ENCODE data around the gene CASP1.
"Not testable (repeated sequence)": the region's sequence is repeated elsewhere in the genome, so short reads cannot be mapped to it uniquely, and the experiment has no call there.

CASP1 gene

DNA sequence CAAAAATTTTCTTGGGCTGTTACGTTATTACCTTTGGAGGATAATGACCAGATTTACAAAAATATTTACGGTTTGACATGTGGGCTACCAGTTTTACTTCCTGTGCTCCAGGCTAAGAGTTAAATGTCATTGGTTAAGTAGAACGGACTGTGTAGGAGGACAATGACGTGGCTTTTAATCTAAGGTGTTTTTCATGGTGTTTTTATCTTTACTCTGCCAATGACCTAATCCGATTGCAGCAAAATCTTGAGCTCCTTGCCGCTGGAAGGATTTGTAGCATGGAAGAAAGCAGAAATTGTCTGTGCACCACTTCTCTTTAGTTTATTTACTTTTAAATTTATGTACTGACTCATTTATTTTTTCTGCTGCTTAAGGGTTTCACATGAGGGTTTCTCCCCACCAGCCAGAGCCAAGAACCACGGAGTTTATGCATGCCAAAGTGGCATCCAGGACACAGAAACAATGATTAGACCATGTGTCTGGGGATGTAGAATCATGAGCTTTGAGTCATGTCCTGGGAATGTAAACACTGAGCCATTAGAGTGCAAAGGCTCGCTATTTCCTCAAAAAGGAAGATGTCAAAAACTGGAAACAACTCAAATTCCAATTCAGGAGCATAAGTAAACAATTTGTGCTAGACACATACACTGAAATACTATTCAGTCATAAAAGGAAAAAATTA lies 12.1 kb upstream of the CASP1 start:
- peak overlapping the region; percentile 53 for H3K27ac ChIP-seq

DNA sequence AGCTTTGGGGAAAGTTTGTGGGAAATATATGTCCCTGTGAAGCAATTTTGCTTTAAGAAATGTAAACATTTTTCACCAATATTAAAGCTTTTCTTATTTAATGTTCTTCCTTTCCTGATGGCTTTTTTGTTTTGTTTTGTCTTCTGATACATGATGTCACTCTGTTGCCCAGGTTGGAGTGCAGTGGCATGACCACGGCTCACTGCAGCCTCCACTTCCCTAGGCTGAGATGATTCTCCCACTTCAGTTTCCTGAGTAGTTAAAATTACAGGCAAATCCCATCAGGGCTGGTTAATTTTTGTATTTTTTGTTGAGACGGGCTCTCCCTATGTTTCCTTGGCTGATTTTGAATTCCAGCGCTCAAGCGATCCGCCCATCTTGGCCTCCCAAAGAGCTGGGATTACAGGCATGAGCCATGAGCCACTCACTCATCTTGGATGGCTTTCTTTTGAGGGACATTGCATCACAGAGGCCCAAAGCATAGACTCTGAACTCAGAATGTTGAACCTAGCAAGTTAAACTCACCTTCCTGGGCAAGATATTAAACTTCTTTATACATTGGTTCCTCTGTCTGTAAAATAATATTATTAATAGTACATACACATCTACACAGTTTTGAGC lies 10.8 kb upstream of the CASP1 start:
- H3K27ac ChIP-seq: peak overlapping the region; percentile 53
- DNase-seq (ENCODE audit: low read depth, low spot score): no peak

More for the DNA sequence above, 12.1 kb upstream of the CASP1 start:
- peak; percentile 39 for DNase-seq (ENCODE audit: low read depth, low spot score)

DNA sequence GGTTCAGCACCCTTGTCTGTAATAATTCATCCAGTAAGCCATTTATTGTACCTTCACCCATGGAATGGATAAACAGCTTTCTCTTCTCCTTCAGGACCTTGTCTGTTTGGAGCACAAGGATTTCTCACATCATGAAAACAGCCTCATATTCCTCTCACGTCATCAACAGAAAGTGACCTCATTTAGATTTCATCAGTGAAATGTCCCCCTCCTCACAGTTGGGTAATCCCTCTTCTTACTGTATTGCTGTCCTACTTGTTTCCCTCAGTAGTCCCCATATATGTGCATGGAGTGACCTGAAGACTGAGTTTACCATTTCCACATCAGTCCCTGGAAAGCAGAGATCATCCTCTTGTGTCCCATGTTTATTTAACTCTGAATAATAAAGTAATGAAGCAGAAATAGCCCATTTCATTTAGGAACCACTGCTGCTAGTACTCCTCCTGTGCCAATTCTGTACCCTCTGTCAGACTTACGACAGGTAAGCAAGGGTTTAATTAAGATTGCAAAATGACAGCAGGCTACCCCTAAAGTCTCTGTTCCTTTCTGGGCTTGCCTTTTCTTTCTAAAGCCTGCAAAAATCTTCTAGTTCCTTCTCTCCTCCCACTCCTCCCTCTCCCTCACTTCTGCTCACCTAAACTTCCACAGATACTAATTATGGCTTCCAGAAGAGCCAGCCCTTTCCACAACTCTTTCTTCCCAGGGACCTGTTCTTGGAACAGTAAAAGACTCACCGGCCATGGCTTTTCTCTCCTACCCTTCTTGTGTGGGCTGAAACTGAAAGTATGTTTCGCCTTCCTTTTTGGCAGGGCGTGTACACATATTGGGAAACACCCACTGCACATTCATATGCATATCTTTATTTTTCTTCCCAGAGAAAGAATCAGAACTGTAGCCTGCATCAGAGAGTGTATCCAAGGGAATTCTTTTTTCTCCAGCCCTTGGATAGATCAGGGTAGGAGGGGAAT lies 9.9 kb upstream of the CASP1 start, which contains the start of gene CARD16:
TSS of gene CARD16 (minus strand) at position 779 of the 968 bp plus-strand sequence. CDS start at position 741, 38 bp downstream.
- H3K27ac ChIP-seq: peak within 1 kb of the TSS; percentile 53
- DNase-seq (ENCODE audit: low read depth, low spot score): peak; percentile 20

DNA sequence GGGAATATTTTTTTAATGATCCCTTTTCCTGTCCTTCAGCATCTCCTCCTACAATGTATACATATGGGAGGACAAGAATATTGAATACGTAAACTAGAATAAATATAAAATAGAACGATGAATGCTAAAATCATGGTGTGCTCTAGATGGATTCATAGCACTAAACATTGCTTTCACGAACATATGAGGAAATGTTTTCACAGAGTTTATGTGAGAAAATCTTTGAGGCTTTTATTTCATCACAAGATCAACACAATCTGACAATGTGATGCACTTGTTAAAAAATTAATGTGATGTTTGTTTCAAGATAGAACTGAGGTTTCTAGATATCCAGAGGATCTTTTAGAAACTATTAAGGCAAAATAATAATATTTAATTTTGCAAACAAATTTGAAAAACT lies 7.2 kb upstream of the CASP1 start:
- H3K27ac ChIP-seq: no peak overlapping the region
- no peak for DNase-seq (ENCODE audit: low read depth, low spot score)

DNA sequence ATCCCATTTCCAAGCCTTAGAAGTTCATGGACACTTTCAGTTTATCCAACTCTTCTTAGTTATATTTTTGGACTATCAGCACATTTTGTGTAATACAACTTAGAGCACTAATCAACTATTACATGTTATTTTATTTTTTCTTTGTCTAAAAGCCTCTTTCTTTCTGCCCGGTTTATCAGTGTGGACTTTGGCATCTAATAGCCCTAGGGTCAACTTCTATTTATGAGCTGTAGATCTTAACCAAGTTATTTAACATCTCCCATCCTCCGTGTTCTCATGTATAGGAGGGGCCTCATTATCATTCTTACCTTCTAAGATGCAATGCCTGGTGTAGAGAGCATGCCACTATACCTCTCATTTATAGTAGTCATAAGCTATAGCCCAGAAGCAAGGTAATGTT lies 5.8 kb upstream of the CASP1 start:
- no peak overlapping the region for H3K27ac ChIP-seq
- no peak for DNase-seq (ENCODE audit: low read depth, low spot score)

DNA sequence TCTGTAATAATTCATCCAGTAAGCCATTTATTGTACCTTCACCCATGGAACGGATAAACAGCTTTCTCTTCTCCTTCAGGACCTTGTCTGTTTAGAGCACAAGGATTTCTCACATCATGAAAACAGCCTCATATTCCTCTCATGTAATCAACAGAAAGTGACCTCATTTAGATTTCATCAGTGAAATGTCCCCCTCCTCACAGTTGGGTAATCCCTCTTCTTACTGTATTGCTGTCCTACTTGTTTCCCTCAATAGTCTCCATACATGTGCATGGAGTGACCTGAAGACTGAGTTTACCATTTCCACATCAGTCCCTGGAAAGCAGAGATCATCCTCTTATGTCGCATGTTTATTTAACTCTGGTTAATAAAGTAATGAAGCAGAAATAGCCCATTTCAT lies 556 bp downstream of the CASP1 start:
- peak overlapping the region; percentile 62 for H3K27ac ChIP-seq
- DNase-seq (ENCODE audit: low read depth, low spot score): not testable (repeated sequence)

DNA sequence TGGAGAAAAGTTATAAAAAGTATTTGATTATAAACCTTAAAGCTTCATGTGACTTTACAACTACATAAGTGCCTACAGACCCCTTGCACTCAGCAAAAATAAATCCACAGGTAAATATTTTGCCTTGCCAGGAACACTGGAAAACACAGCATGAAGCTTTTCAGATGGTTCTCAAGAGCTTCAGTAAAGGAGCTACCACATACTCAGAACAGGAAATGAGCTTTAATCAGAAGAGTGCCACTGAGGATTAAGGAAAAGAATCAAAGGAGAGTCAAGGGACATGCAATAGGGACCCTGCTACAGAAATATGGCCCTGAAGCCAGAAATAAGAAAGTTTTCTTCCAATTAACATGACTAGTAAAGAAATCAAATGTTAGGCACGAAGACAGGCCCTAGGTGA lies 1.2 kb downstream of the CASP1 start:
- H3K27ac ChIP-seq: no peak overlapping the region
- no peak for DNase-seq (ENCODE audit: low read depth, low spot score)

DNA sequence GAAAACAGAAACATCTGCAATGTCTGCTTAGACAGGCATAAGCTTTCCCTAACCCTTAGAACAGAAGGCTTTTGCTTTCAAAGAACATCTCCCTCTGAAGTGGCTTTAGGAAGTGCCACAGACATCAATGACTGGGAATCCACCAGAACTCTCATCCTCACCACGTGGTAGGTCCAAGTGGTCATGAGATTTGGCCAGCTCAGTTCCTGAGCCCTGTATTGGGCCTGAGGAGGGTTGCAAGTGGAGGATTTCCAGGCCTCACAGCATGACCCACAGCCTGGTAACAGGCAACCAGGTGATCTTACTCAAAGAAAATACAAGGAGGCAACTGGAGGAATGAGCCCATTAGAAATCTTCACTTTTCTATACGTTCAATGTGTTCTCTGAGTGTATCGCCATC lies 1.6 kb downstream of the CASP1 start:
- DNase-seq (ENCODE audit: low read depth, low spot score): no peak
- H3K27ac ChIP-seq: no peak overlapping the region

DNA sequence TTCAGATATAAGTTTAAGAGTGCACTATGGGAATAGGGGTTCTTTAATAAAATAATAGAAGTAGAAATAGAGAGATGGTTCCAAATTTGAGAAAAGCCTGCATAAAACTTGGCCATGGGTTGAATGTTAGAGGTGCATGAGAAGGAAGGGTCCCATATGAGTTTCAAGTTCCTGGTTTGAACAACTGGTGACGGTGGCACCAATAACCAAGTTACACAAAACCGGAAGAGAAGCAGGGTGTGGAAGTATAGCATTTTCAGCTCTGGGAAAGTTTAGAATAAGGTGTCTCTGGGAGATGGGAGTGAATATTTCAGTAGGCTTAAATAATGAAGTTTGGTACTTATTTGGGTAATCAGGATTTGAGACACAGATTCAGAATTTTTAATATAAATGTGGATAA lies 2.4 kb downstream of the CASP1 start:
- no peak overlapping the region for H3K27ac ChIP-seq
- no peak for DNase-seq (ENCODE audit: low read depth, low spot score)

DNA sequence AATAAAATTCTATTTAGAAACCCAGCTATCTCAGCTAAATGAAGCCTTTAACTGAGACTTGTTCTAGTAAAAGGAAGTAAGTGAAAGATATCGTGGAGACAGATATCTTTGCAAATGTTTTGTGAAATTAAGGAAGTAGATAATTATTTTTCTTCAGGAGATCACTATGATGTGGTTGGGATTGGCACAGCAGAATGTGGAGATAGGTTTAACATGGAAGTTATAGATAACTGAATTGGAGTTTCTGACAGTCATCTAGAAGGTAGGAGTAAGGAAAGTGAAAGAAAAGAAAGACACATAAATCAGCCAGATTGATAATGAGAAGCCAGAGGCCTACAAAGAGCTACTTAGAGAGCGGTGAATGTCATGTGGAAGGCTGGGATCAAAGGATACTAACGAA lies 7.3 kb downstream of the CASP1 start:
- H3K27ac ChIP-seq: no peak overlapping the region

DNA sequence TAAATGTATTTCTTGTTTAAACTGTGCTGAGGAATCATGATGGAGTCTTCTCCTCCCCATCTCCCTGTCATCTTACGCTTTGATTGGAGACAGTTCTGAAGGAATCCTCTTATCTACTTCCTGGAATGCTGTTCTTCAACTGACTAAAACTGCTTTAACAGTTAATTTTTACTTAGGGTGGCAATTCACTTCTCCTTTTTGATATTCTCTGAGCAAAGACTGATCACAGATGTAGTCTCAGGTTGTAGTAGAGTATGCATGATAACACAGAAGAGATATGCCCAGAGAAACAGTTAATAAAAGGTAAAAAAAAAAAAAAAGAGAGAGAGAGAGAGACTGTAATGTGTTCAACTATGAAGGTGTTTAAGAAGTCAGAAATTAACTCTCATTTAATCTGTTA lies 10.6 kb downstream of the CASP1 start:
- no peak overlapping the region for H3K27ac ChIP-seq
- no peak for DNase-seq (ENCODE audit: low read depth, low spot score)

More for the DNA sequence above, 7.3 kb downstream of the CASP1 start:
- DNase-seq (ENCODE audit: low read depth, low spot score): no peak

DNA sequence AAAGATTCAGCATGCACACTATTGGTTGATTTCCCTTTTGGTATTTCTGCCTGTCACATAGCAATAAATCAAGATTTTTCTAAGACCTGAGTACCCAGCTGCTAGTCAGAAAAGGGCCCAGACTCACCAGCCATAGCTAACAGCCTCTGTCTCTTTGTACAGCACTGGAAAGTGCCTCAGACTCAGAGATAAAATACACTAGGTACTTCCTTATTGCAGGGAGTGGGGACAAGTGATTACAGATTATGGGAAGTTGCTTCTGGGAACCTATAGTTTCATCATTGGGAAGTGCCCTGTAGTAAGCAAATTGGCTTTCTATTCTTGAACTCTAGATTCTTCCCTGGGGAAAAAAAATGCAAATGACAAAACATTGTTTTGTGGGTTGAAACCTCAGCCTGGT lies 11.9 kb downstream of the CASP1 start, which contains the start of gene CASP5:
TSS of gene CASP5 (minus strand) at position 166 of the 400 bp plus-strand sequence. CDS start at position 134, 32 bp downstream.
- DNase-seq (ENCODE audit: low read depth, low spot score): no peak
- H3K27ac ChIP-seq: peak within 1 kb of the TSS; percentile 1

DNA sequence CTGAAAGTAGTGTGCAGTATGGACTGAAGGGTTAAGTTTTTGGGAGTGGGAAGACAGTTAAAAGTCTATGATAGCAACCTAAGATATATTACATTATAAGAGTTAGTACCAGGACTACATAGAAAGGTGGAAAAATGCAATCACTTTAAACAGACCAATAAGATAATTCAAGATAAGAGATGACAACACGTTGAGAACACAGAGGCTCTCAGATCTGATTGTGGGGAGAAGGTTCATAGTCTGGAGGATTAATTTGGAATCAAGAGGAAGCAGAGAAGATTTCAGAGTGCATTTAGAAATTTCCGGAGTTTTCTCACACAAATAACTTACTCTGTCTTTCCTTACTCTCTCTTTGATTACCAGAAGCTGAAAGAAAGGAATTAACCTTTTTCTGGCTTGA lies 12.4 kb downstream of the CASP1 start:
- no peak for DNase-seq (ENCODE audit: low read depth, low spot score)
- H3K27ac ChIP-seq: peak overlapping the region; percentile 1

DNA sequence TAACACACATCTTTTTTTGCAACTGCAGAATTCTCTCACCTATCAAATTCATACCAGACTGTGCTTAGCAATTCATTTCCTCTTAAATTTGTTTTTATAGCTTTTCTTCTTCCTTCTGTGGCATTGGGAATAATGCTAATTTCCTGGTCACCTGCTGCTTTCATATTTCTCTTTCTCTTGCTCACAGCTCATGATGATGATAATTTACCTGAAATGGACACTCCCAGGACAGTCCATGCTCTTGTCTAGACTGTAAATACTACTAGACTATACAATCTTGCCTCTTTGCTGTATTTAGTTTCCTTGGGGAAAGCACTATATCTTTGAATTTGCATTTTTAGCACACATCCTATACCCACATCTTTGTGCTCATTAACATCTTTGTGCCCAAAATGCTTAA lies 27.5 kb downstream of the CASP1 start:
- no peak overlapping the region for H3K27ac ChIP-seq
- DNase-seq (ENCODE audit: low read depth, low spot score): no peak

DNA sequence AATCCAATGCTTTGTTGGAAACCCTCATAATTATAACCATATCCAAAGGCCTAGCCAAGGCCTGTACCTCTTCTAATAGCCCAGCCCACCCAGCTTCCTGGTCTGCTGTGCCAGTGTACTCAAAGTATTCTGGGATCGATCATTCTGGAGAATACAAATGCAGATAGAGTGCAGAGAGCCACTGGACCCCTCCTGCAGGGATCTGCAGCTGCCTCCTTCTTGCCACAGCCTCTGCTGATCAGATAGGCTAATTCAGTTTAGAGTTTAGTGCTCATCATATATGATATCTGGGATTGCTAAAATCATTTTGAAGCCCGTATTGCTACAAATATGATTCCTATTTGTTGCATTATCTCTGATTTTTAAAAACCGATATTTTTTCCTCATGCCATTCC lies 29.5 kb downstream of the CASP1 start:
- no peak for DNase-seq (ENCODE audit: low read depth, low spot score)
- H3K27ac ChIP-seq: no peak overlapping the region

DNA sequence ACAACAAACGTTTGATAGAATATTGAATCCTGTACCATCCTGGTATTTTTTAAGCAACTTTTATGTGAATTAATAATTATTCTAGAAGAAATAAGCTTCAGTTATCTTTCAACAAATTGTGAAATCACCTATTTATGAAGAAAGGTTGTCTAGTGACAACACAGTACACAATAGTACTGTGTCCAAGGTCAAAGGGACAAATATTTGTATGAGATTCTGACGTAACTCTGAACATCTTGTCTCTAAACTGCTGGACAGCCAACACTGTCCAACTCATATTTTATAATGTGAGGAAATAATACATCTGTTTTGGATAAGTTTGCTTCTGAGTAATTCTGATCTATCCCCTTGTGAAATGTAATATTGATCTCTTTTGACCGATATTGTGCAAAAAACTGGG lies 30.9 kb downstream of the CASP1 start:
- no peak for DNase-seq (ENCODE audit: low read depth, low spot score)
- H3K27ac ChIP-seq: no peak overlapping the region

DNA sequence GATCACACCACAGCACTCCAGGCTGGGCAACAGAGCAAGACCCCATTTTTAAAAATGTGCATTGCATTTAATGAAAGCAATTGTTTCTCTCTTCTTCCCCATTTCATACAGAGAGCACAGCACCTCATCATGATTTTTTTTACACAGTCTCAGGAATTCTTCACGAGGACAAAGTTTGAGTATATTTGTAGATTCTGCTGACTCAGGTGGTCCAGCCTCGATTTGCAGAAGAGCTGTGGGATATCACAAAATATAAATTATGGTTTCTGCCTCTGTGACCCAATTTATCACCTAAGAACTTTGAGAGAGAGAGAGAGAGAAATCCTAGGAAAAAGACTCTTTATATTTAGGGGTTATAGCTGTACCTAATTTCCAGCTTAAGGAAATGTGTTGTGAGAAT lies 31.8 kb downstream of the CASP1 start:
- DNase-seq (ENCODE audit: low read depth, low spot score): no peak

DNA sequence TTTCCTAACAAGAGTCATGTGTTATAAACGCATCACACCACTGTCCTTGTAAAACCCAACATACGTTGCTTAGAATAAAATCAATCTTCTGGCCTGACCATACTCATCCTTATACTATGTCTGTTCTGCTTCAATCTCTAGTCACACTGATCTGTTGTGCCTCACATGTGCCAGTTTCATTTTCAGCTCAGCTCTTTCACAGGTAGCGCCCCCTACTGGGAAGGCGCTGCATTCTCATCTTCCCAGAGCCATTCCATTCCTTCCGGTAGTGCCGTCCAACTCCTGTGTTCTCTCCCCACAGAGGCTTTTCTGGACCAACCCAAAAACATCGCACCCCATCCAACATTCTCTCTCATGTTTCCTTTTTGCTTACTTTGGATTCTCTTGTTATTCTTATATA lies 34.1 kb downstream of the CASP1 start:
- no peak for DNase-seq (ENCODE audit: low read depth, low spot score)
- H3K27ac ChIP-seq: no peak overlapping the region

More for the DNA sequence above, 31.8 kb downstream of the CASP1 start:
- no peak overlapping the region for H3K27ac ChIP-seq

DNA sequence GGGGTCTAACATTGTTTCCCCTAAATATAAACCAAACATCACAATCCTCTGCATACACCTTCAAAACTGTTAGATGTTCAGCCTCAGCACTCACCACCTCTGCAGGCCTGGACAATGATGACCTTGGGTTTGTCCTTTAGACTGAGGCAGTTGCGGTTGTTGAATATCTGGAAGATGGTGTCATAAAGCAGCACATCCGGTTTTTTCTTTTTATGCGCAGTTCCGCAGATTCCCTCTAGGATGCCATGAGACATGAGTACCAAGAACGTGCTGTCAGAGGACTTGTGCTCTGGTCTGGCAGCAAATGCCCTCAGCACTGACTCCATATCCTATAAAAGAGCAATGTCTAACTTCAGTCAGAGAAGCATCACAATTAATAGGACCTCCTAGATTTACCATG lies 34.8 kb downstream of the CASP1 start:
- no peak for DNase-seq (ENCODE audit: low read depth, low spot score)

DNA sequence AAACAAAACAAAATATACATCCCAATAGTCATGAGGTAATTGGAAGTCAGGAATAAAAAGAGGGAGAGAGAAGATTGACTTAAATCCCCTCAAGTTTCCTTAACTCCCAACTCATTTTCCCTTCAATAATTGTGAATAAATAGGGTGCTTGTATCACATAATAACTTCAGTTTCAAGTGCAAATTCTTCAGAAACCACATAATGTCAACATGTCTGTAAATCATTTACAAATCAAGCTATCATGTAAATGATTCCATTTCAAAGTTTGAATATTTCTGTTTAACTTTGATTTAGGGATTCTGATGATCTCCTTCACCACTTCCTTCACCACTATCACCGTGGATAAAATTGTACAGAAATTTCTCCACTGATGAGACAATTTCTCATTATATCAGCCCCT lies 35.2 kb downstream of the CASP1 start:
- H3K27ac ChIP-seq: no peak overlapping the region
- no peak for DNase-seq (ENCODE audit: low read depth, low spot score)

More for the DNA sequence above, 34.8 kb downstream of the CASP1 start:
- H3K27ac ChIP-seq: no peak overlapping the region

DNA sequence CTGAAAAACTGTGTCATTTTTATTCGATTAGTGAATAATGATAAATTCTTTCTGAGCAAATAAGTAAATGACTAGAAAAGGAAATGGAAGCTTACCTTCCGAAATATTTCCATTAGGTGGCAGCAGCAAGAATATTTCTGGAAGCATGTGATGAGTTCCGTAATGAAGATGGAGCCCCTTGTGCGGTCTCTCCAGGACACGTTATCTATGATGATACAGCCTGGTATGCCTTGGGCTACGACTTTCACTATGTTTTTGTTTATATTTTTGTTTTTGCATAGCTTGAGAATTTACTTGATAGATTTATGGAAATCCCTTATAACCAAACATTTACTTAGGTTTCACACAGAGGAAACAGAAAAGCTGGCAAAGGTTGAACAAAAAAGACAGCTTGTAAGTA lies 37.7 kb downstream of the CASP1 start:
- DNase-seq (ENCODE audit: low read depth, low spot score): no peak
- H3K27ac ChIP-seq: no peak overlapping the region

Measured in epithelial cell of prostate (primary cell).